ENCODE data around the gene STRA6.

Gene STRA6

GRCh38 chr15:74141591-74141990, 61.0 kb downstream of the STRA6 start:
- Histone ChIP-seq H3K4ac (ENCODE audit: low read depth in 1 of 2, low read length in 2 of 2) (no peak overlapping the region), H2BK120ac (ENCODE audit: low read depth, low read length) (no peak overlapping the region), H2BK12ac (ENCODE audit: low read length in 2 of 2) (no peak overlapping the region), H3K18ac (ENCODE audit: low read depth in 1 of 2, low read length in 2 of 2) (no peak overlapping the region), H3K79me1 (replicated peaks; ENCODE audit: low read length, poor library complexity, severe bottlenecking) (no peaks in the 10 kb centered on the region), H3K27me3 (ENCODE audit: control insufficient read depth in 1 of 2, insufficient read depth in 1 of 2, low read length in 2 of 2) (peaks cover 0 to 32% of the 10 kb centered on the region in 2 experiments), H3K23ac (ENCODE audit: low read length in 2 of 2) (no peak overlapping the region), H3K14ac (ENCODE audit: low read length in 2 of 2) (no peak overlapping the region), H3K9me3 (ENCODE audit: control insufficient read depth, low read length) (peaks cover 6% of the 10 kb centered on the region), H3K36me3 (ENCODE audit: control insufficient read depth in 1 of 2, insufficient read depth in 2 of 2, low read depth in 1 of 2, low read length in 2 of 2) (no peaks in the 10 kb centered on the region), H2BK5ac (ENCODE audit: low read depth, low read length, poor library complexity, severe bottlenecking) (no peak overlapping the region), H3K4me1 (ENCODE audit: control insufficient read depth, insufficient read depth, low read depth, low read length) (peaks cover 9% of the 10 kb centered on the region), H3K4me2 (ENCODE audit: low read length, poor library complexity, severe bottlenecking) (no peak overlapping the region), H2AK5ac (ENCODE audit: low read length, severe bottlenecking) (no peak overlapping the region), H3K4me3 (ENCODE audit: insufficient read depth in 1 of 2, low read depth in 1 of 2, low read length in 2 of 2) (no peak overlapping the region), H2BK15ac (ENCODE audit: low read depth, poor library complexity, severe bottlenecking) (no peak overlapping the region), H4K91ac (ENCODE audit: low read length) (no peak overlapping the region), H2AFZ (ENCODE audit: low read depth, low read length) (no peak overlapping the region), H3K9ac (ENCODE audit: low read length) (no peak overlapping the region), H4K8ac (ENCODE audit: low read length) (no peak overlapping the region), H3K27ac (ENCODE audit: low read length, poor library complexity, severe bottlenecking) (no peak overlapping the region)
- no peak for DNase-seq
- WGBS, result no CpG with 5 or more reads among the region's 1 CpG

- no peak overlapping the region for H3K4me2 ChIP-seq (ENCODE audit: low read length, poor library complexity, severe bottlenecking)
- no peak overlapping the region for H2BK12ac ChIP-seq (ENCODE audit: low read length in 2 of 2)
- H3K14ac ChIP-seq (ENCODE audit: low read length in 2 of 2), result no peak overlapping the region
- no peak overlapping the region for H2AFZ ChIP-seq (ENCODE audit: low read depth, low read length)
- H2AK5ac ChIP-seq (ENCODE audit: low read length, severe bottlenecking), result no peak overlapping the region
- peaks cover 17 to 38% of the 10 kb centered on the region in 2 experiments for H3K27me3 ChIP-seq (ENCODE audit: control insufficient read depth in 1 of 2, insufficient read depth in 1 of 2, low read length in 2 of 2)
- no peak overlapping the region for H3K4me3 ChIP-seq (ENCODE audit: insufficient read depth in 1 of 2, low read depth in 1 of 2, low read length in 2 of 2)
- no peak overlapping the region for H2BK5ac ChIP-seq (ENCODE audit: low read depth, low read length, poor library complexity, severe bottlenecking)
- H4K91ac ChIP-seq (ENCODE audit: low read length), result no peak overlapping the region
- no peak overlapping the region for H3K4ac ChIP-seq (ENCODE audit: low read depth in 1 of 2, low read length in 2 of 2)
- no peaks in the 10 kb centered on the region for H3K79me1 ChIP-seq (replicated peaks; ENCODE audit: low read length, poor library complexity, severe bottlenecking)
- no peak overlapping the region for H3K23ac ChIP-seq (ENCODE audit: low read length in 2 of 2)
- no peak for DNase-seq
- H3K18ac ChIP-seq (ENCODE audit: low read depth in 1 of 2, low read length in 2 of 2), result no peak overlapping the region
- H3K9ac ChIP-seq (ENCODE audit: low read length), result no peak overlapping the region
- no peak overlapping the region for H4K8ac ChIP-seq (ENCODE audit: low read length)
- H2BK120ac ChIP-seq (ENCODE audit: low read depth, low read length), result no peak overlapping the region
- H3K27ac ChIP-seq (ENCODE audit: low read length, poor library complexity, severe bottlenecking), result no peak overlapping the region
- no peaks in the 10 kb centered on the region for H3K9me3 ChIP-seq (ENCODE audit: control insufficient read depth, low read length)
- H3K36me3 ChIP-seq (ENCODE audit: control insufficient read depth in 1 of 2, insufficient read depth in 2 of 2, low read depth in 1 of 2, low read length in 2 of 2), result peaks cover 0 to 9% of the 10 kb centered on the region in 2 experiments
- H3K4me1 ChIP-seq (ENCODE audit: control insufficient read depth, insufficient read depth, low read depth, low read length), result peaks cover 23% of the 10 kb centered on the region
- WGBS, result 93% methylated on average over 4 of the region's 4 CpGs
- no peak overlapping the region for H2BK15ac ChIP-seq (ENCODE audit: low read depth, poor library complexity, severe bottlenecking)
Measured at GRCh38 chr15:74138642-74139041, 63.9 kb downstream of the STRA6 start.

- no peak overlapping the region for H2BK120ac ChIP-seq (ENCODE audit: low read depth, low read length)
- no peak overlapping the region for H2AK5ac ChIP-seq (ENCODE audit: low read length, severe bottlenecking)
- no peak overlapping the region for H3K4me3 ChIP-seq (ENCODE audit: insufficient read depth in 1 of 2, low read depth in 1 of 2, low read length in 2 of 2)
- no peak overlapping the region for H4K8ac ChIP-seq (ENCODE audit: low read length)
- no peak overlapping the region for H3K9ac ChIP-seq (ENCODE audit: low read length)
- H3K4me1 ChIP-seq (ENCODE audit: control insufficient read depth, insufficient read depth, low read depth, low read length), result peaks cover 23% of the 10 kb centered on the region
- no peaks in the 10 kb centered on the region for H3K9me3 ChIP-seq (ENCODE audit: control insufficient read depth, low read length)
- H2BK5ac ChIP-seq (ENCODE audit: low read depth, low read length, poor library complexity, severe bottlenecking), result no peak overlapping the region
- H3K36me3 ChIP-seq (ENCODE audit: control insufficient read depth in 1 of 2, insufficient read depth in 2 of 2, low read depth in 1 of 2, low read length in 2 of 2), result peaks cover 0 to 14% of the 10 kb centered on the region in 2 experiments
- no peak for DNase-seq
- no peak overlapping the region for H2BK12ac ChIP-seq (ENCODE audit: low read length in 2 of 2)
- no peak overlapping the region for H3K4ac ChIP-seq (ENCODE audit: low read depth in 1 of 2, low read length in 2 of 2)
- H2BK15ac ChIP-seq (ENCODE audit: low read depth, poor library complexity, severe bottlenecking), result no peak overlapping the region
- H3K27ac ChIP-seq (ENCODE audit: low read length, poor library complexity, severe bottlenecking), result no peak overlapping the region
- WGBS, result 100% methylated on average over 1 of the region's 2 CpGs
- no peak overlapping the region for H4K91ac ChIP-seq (ENCODE audit: low read length)
- no peak overlapping the region for H3K4me2 ChIP-seq (ENCODE audit: low read length, poor library complexity, severe bottlenecking)
- H3K23ac ChIP-seq (ENCODE audit: low read length in 2 of 2), result no peak overlapping the region
- peaks cover 28 to 47% of the 10 kb centered on the region in 2 experiments for H3K27me3 ChIP-seq (ENCODE audit: control insufficient read depth in 1 of 2, insufficient read depth in 1 of 2, low read length in 2 of 2)
- H3K14ac ChIP-seq (ENCODE audit: low read length in 2 of 2), result no peak overlapping the region
- H3K79me1 ChIP-seq (replicated peaks; ENCODE audit: low read length, poor library complexity, severe bottlenecking), result no peaks in the 10 kb centered on the region
- no peak overlapping the region for H2AFZ ChIP-seq (ENCODE audit: low read depth, low read length)
- H3K18ac ChIP-seq (ENCODE audit: low read depth in 1 of 2, low read length in 2 of 2), result no peak overlapping the region
Measured at GRCh38 chr15:74137537-74137894, 65.1 kb downstream of the STRA6 start.

- peak overlapping the region; percentile 73 for H3K4me2 ChIP-seq (ENCODE audit: low read length, poor library complexity, severe bottlenecking)
- H2AFZ ChIP-seq (ENCODE audit: low read depth, low read length), result no peak overlapping the region
- no peak overlapping the region for H3K27ac ChIP-seq (ENCODE audit: low read length, poor library complexity, severe bottlenecking)
- peaks cover 33 to 52% of the 10 kb centered on the region in 2 experiments for H3K27me3 ChIP-seq (ENCODE audit: control insufficient read depth in 1 of 2, insufficient read depth in 1 of 2, low read length in 2 of 2)
- peaks cover 0 to 14% of the 10 kb centered on the region in 2 experiments for H3K36me3 ChIP-seq (ENCODE audit: control insufficient read depth in 1 of 2, insufficient read depth in 2 of 2, low read depth in 1 of 2, low read length in 2 of 2)
- H4K91ac ChIP-seq (ENCODE audit: low read length), result no peak overlapping the region
- H2BK15ac ChIP-seq (ENCODE audit: low read depth, poor library complexity, severe bottlenecking), result peak overlapping the region; percentile 2
- H3K4me1 ChIP-seq (ENCODE audit: control insufficient read depth, insufficient read depth, low read depth, low read length), result peaks cover 22% of the 10 kb centered on the region
- peak overlapping the region; percentile 71 for H3K9ac ChIP-seq (ENCODE audit: low read length)
- peak overlapping the region in 1 of 2 experiments; percentile 1 for H3K18ac ChIP-seq (ENCODE audit: low read depth in 1 of 2, low read length in 2 of 2)
- peak overlapping the region in 1 of 2 experiments; percentile 71 for H3K4me3 ChIP-seq (ENCODE audit: insufficient read depth in 1 of 2, low read depth in 1 of 2, low read length in 2 of 2)
- no peak overlapping the region for H3K23ac ChIP-seq (ENCODE audit: low read length in 2 of 2)
- no peak overlapping the region for H2AK5ac ChIP-seq (ENCODE audit: low read length, severe bottlenecking)
- DNase-seq, result no peak
- no peaks in the 10 kb centered on the region for H3K79me1 ChIP-seq (replicated peaks; ENCODE audit: low read length, poor library complexity, severe bottlenecking)
- H4K8ac ChIP-seq (ENCODE audit: low read length), result peak overlapping the region; percentile 33
- no peak overlapping the region for H2BK12ac ChIP-seq (ENCODE audit: low read length in 2 of 2)
- no peak overlapping the region for H2BK5ac ChIP-seq (ENCODE audit: low read depth, low read length, poor library complexity, severe bottlenecking)
- no peak overlapping the region for H2BK120ac ChIP-seq (ENCODE audit: low read depth, low read length)
- H3K4ac ChIP-seq (ENCODE audit: low read depth in 1 of 2, low read length in 2 of 2), result no peak overlapping the region
- WGBS, result 42% methylated on average over 18 of the region's 18 CpGs
- no peaks in the 10 kb centered on the region for H3K9me3 ChIP-seq (ENCODE audit: control insufficient read depth, low read length)
- H3K14ac ChIP-seq (ENCODE audit: low read length in 2 of 2), result no peak overlapping the region
Measured at GRCh38 chr15:74136814-74137536, 65.6 kb downstream of the STRA6 start.
